GM12874 (cell line): ENCODE measurements around the gene ELOVL3.

Experiments used
- TF ChIP-seq, protein P1 (sequence below): IDR thresholded peaks from 2 replicates; pipeline ENCODE4 v1.5.1; 2011; ENCODE audit warnings: low read depth, mild to moderate bottlenecking, control low read depth, low read length, moderate library complexity; ENCODE audit not compliant: insufficient read depth

Gene ELOVL3

GRCh38 chr10:102225646-102226541, at the start of gene ELOVL3:
Gene ELOVL3 (plus strand): TSS chr10:102226299. CDS start chr10:102226549, 250 bp downstream.
- TF ChIP-seq, protein P1, sequence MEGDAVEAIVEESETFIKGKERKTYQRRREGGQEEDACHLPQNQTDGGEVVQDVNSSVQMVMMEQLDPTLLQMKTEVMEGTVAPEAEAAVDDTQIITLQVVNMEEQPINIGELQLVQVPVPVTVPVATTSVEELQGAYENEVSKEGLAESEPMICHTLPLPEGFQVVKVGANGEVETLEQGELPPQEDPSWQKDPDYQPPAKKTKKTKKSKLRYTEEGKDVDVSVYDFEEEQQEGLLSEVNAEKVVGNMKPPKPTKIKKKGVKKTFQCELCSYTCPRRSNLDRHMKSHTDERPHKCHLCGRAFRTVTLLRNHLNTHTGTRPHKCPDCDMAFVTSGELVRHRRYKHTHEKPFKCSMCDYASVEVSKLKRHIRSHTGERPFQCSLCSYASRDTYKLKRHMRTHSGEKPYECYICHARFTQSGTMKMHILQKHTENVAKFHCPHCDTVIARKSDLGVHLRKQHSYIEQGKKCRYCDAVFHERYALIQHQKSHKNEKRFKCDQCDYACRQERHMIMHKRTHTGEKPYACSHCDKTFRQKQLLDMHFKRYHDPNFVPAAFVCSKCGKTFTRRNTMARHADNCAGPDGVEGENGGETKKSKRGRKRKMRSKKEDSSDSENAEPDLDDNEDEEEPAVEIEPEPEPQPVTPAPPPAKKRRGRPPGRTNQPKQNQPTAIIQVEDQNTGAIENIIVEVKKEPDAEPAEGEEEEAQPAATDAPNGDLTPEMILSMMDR, result no peak

GRCh38 chr10:102184606-102185005, 41.5 kb upstream of the ELOVL3 start:
- TF ChIP-seq, protein P1, result no peak

DNA sequence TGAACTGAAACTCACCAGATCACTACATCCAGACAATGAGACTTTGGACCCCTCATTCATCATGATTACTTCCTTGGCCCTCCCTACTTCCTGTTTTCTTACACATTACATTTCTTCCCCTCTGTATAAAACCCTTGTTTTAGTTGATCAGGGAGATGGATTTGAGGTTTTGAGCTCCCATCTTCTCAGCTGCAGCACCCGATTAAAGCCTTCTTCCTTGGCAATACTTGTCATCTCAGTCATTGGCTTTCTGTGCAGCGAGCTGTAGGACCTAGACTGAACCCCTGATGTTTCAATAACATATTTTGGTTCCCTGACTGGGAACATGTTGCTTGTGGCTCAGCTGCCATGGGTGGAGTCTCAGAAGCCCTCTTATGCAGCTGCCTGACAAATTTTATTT, 40.8 kb upstream of the ELOVL3 start:
- TF ChIP-seq, protein P1, result no peak

GRCh38 chr10:102185811-102186527, 40.1 kb upstream of the ELOVL3 start:
- TF ChIP-seq, protein P1, result no peak

DNA sequence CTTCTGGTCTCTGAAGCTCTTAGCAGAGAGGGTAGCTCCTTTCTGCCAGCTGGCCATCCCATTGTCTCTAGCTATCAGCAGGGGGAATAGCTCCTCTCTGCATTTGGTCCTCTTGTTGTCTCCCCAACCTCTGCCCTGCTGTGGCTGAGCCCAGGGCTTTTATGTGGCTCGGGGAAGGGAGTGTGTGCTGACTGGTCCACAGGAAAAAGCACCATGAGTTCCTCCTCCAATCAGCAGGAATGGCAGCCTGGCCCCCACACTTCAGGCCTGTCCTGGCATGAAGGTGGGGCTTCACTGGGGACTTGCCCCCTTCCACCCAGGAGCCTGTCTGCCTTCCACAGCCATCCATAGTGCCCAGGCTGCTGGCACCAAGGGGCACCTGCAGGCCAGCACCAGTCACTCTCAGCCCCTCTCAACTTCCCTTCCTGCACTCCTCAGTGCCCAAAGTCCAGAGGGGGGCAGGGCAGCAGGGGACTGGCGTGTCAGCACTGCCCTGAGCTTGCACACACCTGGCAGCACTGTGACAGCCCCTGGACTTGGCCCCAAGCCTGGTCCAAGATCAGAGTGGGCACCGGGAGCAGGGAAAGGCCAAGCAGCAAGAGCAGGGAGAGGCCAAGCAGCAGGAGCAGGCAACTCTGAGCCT, 37.7 kb upstream of the ELOVL3 start:
- TF ChIP-seq, protein P1, result no peak

GRCh38 chr10:102191956-102192355, 34.1 kb upstream of the ELOVL3 start:
- TF ChIP-seq, protein P1, result no peak

DNA sequence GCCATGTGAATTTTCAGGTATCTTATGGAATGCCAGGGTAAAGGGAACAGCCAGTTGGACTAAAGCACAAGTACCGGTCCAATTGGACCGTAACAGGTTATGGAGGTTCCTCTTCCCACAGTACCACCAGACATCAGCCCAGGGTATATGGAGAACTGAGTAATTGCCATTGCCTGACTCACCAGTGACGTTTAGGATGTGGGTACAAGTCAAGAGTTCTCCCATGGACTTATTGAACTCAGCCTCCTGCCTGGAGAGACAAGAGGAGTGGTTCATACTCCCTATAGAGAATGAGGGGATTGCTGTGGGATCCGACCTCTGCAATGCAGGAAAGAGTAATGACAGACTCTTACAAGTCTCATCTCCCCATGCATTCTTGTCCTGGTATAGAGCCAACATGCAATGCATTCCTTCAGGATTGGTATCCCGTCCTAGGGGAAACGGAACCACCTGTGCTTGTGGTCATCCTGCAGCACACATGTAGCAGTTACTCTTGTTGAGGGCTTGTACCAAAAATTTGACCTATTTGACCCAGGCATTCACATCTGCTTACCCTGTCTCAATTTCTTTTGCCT, 30.7 kb upstream of the ELOVL3 start:
- TF ChIP-seq, protein P1, result no peak
